Activated T-cell treated with anti-CD3 and anti-CD28 coated beads, Interleukin-2, amount 50 U/mL, for 48 hours (primary cell): Measurements from ENCODE around the gene TXNDC8.
"Not testable (repeated sequence)": the region's sequence is repeated elsewhere in the genome, so short reads cannot be mapped to it uniquely, and the experiment has no call there.

Experiments
- DNase-seq, 2 experiments: peaks; one replicate each; pipeline ENCODE4 v3.0.0-alpha.2; 2020

The TXNDC8 gene

DNA sequence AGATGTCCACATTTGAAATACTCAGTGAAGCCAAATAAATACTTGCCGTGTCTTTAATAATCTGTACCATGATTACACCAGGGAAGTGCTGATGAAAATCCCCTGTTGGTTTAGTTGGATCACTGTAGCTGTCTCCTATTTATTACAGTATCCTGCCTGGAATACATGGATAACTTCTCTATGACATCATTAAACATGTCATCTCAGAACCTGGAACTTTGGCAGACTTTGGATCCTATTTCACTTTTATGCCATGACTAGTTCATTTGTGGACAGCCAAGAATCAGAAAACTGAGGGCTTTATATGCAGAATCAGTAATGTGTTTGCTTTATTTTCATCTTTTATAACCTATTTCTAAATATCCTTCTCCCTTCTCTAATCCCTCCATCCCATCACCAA lies at the start of gene TXNDC8:
Gene TXNDC8, minus strand, starts transcription at position 137 of the 400 bp plus-strand sequence.
- no peak for DNase-seq

DNA sequence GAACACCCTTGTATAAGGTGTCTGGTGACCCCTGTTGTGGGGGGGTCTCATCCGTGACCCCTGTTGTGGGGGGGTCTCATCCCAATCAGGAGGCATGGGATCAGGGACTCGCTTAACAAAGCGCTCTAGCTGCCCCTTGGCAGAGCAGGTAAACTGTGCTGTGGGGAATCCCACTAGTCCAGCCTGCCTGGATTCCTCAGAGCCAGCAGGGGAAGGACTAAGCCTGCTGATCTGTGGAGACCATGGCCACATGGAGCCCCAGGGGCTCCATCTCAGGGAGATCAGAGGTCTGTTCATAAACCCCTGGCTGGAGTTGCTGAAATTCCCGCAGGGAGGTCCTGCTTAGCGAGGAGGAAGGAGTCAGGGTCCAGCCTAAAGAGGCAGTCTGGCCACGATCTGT lies 45.8 kb upstream of the TXNDC8 start:
- no peak for DNase-seq

DNA sequence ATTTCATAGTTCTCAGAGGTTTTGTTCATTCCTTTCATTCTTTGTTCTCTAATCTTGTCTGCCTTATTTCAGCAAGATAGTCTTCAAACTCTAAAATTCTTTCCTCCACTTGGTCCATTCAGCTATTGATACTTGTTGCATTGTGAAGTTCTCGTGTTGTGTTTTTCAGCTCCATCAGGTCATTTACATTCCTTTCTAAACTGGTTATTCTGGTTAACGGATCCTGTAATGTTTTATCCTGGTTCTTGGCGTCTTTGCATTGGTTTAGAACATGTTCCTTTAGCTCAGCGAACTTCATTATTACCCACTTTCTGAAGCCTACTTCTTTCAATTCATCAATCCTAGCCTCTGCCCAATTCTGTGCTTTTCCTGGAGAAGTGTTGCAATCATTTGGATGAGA lies 45.1 kb upstream of the TXNDC8 start:
- DNase-seq: no peak

DNA sequence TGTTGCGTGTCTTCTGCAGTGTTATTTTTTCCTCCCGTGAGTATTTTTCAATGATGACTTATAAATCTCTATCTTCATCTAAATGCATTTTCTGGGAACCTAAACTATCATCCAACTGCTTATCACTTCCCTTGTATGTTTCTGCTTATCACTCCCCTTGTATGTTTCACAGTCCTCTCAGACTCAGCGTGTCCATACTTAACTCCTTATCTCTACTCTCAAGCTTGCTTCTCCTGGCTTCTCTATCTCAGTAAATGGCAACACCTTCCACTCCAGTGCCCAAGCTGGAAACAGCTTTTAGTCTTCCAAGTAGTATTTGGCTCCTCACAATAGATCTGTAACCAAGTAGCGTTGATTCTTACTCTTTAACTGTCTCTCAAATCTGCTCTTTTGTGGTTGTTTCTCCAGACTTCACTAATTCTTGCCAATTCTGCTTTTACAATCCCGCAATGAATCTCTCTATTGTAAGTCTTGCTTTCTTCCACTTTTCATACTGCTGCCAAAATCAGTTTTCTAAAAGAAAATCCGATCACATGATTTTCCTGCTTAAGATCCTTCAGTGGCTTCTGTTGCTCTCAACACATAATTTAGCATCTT lies 33.8 kb upstream of the TXNDC8 start:
- DNase-seq: no peak

DNA sequence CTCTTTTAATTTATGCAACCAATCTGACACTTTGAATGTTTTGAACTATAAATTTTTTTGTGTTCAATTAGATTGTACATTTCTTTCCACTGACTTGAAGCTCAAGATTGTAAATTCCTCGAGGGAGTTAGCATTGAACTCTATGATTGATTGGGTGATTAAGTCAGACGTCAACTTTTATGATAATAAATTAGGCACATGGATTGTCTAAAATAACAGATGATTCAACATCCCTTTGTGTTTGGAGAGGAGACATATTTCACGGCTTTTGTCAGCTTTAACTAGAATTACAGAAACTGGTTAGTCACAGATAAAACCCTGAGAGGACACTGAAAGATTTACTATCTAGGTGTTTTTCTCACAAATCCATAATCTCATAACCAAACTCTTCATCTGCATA lies 32.7 kb upstream of the TXNDC8 start:
- DNase-seq: no peak

DNA sequence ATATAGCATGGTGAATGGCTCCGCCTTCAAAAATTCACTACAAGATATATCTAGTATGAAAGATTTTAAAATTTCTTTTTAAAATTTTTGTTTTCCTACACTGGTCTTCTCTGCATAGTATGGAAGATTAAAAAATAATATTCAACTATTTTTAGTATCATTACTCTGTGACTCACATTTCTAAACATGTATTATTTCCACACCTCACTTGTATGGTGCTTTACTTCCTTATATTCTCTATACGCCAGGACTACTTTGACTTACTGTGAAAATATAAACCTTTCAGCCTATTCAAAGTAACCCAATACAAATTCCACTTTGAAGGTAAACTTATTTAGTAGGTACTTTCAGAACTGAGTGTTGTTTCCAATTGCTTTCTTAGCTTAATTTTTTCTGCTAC lies 26.8 kb upstream of the TXNDC8 start:
- no peak for DNase-seq

DNA sequence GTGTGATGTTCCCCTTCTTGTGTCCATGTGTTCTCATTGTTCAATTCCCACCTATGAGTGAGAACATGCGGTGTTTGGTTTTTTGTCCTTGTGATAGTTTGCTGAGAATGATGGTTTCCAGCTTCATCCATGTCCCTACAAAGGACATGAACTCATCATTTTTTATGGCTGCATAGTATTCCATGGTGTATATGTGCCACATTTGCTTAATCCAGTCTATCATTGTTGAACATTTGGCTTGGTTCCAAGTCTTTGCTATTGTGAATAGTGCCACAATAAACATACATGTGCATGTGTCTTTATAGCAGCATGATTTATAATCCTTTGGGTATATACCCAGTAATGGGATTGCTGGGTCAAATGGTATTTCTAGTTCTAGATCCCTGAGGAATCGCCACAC lies 21.3 kb upstream of the TXNDC8 start:
- not testable (repeated sequence) for DNase-seq

DNA sequence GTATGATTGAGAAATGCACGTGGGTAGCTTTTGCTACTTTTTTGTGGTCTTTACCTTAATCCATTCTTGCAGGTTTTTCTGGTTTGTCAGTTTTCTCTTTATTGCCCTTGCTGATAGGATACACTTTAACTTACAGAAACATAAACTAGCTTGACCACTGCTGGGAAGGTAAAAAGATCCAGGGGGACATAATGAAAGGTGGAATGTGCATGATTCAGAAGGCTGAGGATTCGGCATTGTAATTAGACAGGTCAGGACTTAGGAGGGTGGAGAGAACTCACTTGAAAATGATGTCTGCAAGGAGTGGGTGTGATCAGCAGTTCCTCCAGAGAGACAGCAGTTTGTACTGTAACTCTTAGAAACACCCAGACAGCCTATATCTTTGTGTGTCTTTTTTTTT lies 19.8 kb upstream of the TXNDC8 start:
- no peak for DNase-seq

DNA sequence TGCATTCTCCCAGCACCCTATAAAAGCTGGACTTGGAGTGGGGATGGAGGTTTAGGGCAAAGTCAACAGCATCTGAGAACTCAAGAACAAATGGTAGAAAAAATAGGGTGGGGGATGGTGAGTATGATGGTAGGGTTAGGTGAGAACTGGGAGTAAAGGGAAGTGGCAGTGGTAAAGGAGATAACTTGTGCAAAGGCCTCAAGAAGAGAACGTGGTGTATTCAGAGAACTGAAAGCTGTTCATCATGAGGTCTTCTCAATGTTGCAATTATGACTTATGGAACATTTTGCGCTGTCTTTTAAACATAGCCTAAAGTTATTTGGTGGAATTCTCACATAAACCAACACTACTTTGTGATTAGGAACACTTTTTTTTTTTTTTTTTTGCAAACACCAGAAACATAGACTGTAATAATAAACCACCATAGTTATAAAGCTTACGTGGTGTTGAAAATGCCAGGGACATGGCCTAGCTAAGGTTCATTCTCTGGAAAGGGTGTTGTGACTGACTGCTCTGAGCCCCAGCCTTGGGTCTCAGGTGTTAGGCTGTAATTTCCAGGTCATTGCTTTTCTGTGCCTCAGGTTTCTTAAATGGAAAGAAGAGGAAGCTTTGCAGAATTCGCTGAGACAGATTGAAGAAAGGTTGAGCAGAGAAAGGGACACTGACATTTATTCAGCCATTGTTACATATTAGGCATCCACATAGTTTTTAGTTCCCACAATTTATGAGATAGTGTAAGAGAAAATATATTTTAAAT lies 19.2 kb upstream of the TXNDC8 start:
- no peak for DNase-seq

DNA sequence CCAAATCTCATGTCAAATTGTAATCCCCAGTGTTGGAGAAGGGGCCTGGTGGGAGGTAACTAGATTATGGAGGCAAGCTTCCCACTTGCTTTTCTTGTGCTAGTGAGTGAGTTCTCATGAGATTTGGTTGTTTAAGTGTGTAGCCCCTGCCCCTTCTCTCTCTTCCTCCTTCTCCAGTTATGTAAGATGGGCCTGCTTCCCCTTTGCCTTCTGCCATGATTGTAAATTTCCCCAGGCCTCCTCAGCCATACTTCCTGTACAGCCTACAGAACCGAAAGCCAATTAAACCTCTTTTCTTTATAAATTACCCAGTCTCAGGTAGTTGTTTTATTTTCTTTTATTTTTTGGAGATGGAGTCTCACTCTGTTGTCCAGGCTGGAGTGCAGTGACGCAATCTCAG lies 18.2 kb upstream of the TXNDC8 start:
- no peak for DNase-seq

DNA sequence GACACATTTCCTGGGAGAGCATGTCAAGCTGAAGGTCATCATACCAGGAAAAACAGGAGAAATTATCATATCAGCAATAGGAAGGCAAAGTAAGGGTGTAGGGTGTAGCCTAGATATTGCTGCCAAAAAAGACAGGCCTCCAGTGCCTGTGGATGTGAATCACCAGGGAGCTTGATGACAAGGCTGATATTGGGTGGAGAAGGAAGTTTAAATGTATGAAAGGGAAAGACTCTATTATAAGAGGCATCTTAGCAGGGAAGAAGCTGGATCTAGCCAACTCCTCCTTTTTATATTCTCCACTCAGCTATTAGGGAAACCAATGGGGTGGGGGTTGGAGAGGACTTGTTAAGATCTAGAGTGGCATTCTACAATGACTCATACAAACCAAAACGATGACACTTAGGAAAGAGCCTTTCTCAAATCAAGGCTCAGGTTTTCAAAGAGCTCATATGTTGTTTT lies 13.4 kb upstream of the TXNDC8 start:
- DNase-seq: no peak

DNA sequence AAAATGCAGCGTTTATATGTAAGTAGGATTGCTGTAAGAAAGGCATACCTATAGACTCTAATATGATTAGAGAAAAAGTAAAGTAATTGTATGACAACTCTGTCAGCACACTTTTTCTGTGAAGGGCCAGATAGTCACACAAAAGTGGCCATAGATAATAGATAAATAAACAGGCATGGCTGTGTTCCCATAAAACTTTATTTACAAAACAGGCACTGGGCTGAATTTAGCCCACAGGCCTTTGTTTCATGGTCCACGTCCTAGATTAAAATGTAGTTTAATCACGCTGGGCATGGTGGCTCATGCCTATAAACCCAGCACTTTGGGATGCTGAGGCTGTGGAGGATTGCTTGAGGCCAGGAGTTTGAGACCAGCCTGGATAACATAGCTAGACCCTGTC lies 8.7 kb upstream of the TXNDC8 start:
- no peak for DNase-seq

DNA sequence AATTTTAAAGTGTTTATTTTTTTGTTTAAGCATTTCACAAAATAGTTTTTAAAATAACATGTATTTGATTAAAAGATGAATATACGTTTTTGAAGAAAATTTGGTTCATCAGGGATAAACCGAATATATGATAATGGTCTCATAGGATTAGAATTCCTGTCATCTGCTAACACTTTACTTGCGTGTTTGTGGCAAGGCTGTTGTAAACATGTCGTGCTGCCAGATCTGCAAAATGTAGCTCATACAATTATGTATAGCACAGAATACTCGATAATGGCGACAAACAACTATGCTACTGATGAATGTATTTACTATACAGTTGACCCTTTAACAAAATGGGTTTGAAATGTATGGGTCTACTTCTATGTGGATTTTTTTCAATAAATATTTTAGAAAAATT lies 7.2 kb upstream of the TXNDC8 start:
- DNase-seq: no peak

DNA sequence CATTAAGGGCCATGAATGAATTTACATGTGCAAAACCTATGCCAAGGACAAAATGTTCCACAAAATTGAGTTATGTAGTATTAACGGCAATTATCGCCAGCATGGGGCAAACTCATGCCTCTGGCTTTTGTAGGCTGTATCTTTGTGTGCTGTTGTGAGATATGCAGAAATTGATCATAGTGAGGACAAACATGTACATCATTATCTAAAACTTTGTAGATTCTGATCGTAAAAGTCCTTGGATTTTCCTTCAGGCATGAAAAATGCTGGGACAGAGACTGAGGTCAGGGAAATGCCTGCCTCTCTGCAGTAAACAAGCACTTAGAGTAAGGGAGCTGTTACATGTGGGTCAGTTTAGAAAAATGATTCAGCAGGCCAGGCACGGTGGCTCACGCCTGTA lies 5.9 kb upstream of the TXNDC8 start:
- DNase-seq: no peak

DNA sequence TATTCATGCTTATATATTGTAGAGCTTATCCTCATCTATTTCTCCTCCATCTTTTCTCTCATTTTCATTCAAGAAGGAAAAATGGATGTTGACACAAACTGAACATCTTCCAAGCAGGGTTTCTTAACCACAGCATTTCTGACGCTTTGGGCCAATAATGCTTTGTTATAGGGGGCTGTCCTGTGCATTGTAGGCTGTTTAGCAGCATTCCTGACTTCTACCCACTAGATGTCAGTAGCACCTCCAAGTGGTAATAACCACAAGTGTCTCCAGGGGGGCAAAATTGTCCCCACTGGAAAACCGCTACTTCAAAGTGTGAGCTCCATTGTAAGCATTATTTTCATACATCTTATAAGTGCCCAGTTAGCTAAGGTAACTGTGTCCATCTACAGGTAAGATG lies 2.6 kb upstream of the TXNDC8 start:
- no peak for DNase-seq

DNA sequence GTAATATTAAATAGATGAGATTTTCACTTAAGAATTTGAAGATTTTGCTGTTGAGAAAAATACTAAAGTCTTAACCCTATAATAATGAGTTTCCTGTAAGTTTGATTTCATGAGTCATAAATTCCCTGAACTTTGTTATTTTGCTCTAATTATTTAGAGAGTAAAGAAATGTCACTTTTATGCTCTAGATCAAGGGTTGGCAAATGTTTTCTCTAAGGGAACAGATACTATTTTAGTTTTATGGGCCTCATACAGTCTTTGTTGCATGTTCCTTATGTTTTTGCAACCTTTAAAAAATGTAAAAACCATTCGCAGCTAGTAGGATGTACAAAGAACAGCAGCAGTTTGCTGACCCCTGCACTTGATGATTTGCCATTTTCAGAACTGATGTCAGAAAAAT lies 480 bp upstream of the TXNDC8 start:
- no peak for DNase-seq

DNA sequence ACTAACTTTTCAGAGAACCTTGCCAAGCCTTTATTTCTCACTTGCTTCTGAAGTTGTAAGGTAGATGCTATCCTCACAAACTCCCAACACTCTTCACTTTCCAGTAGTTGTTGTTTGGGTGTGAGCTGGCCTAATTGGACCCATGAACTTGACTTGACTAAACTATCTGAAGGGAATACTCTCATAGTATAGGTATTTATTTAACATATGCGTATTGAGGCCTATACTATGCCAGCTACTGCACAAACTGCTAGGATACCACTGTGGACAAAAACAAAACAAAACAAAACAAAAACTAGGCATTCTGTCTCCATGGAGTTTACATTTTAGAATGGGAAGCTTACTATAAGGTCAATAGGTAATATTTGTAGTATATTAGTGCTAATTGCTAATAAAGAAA lies 1.3 kb downstream of the TXNDC8 start:
- DNase-seq: no peak

DNA sequence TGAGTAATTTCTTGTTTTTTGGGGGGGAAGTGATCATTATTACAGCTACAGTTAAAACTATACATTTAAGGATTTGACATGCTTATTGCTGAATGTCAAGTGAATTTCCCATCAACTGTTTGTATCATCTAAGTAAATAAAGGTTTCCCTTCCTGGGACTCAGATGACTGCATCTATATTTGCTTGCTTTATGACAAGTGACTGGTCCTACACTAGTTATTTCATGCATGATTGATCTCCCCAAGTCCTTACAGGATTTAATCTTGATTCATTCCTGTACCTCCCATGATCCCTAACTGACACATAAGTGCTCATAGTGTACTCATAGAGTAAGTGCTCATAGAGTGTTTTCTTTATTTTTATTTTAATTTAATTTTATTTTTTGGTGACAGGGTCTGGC lies 2.8 kb downstream of the TXNDC8 start:
- no peak for DNase-seq

DNA sequence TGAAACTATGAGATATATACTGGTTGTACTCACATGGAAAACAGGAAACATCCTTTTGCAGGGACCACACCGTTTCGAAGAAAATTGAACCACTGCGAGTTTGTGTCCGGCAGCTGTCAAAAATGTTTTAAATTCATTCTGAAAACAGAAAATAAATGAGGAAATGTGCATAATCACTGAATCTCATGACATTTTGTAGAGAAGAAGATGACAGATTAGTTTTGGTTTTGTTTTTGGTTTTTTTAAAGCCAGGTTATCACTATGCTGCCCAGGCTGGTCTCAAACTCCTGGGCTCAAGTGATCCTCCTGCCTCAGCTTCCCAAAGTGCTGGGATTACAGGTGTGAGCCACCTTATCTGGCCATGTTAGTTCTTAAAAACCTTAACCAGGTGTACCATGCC lies 3.5 kb downstream of the TXNDC8 start:
- DNase-seq: no peak

DNA sequence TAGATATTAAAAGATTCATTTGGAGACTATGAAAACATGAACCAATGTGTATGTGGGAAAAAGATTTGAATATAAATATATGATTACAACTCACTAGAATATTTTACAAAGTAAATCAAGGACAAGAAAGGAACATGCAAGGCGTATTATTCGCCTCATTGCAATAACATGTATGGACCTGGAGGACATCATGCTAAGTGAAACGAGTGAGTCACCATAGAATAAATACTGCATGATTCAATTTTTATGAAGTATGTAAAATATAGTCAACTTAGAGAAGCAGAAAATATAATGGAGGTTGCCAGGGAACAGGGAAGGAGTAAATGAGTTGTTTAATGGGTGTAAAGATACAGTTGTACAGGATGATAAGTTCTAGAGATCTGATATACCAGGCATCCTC lies 4.9 kb downstream of the TXNDC8 start:
- DNase-seq: no peak

DNA sequence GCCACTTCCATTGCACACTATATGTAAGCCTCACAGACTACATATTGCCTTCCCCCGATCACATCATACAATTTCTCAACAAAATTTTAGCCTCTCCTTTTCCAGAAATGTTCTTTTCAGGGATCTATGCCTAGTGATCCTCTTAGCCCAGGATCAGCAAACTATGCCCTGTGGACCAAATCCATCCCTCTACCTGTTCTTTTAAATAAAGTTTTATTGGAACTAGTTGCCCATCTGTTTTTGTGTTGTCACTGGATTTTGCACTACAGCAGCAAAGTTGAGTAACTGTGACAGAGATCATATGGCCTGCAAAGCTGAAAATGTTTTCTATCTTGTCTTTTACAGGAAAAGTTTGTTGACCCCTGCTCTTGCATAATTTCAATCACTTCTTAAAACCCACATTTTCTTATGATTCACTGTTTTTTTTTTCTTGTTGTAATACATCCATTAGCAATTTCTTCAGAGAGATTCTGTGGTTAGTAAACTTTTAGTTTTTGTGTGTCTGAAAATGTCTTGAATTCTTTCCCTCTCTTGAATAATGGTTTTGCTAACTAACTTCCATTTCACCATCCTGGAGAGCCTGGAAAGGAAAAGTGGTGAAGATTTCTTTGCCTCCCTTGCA lies 7.1 kb downstream of the TXNDC8 start:
- no peak for DNase-seq

DNA sequence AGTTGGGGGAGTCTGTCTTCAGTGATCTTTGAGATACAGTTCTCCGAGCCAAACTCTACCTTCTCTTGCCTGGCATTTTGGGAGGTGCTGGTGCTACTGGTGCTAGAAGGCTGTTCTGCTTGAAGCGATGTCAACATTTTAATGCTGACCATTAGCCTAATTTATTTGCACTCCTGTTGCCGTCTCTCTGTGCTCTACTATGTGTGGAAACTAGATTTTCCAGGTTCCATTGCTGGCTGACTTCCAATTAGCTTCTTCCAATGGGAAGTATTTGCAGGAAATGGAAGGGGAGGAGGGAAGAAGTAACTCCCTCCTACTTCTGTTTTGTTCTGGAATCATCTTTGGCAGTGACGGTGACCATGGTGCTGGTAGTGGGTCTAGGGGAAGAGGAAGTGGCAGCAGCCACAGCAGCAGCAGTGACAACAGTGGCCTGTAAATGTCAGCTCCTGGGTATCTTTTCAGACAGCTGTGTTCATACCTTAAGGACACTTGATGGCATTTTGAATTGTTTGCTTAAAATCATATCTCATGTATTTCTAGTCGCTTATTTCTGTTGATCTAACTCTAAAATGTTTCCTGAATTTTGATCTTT lies 7.9 kb downstream of the TXNDC8 start:
- DNase-seq: no peak

DNA sequence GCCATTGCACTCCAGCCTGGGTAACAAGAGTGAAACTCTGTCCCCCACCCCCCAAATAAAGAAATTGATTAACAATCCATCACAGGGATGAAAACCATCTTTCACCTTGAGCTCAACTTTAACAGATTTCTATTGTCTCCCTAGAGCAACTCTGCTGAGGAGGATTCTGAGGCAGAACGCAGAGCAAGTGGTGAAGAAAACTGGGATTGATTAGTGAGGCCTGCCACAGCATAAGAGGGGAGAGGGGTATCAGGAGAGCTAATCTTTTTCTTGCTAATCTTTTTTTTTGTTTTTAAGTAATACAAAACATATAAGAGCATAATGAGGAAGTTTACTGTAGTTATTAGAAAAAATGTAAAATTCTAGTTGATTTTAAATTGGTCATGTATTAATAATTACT lies 8.9 kb downstream of the TXNDC8 start:
- DNase-seq: no peak

DNA sequence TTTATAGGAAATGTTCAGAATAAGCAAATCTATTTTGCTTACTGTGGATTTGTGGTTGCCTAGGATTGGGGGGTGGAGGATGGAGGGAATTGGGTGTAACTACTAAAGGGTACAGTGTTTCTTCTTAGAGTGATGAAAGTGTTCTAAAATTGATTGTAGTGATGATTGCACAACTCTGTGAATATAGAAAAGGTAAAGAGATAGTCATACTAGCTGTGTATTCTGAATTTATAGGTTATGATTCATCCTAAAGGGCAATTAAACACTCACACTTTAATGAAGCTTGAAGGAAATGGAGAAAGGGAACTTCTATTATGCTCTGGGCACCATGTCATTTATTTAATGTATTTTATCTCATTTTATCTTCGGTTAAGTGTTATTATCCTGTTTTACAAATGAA lies 9.9 kb downstream of the TXNDC8 start:
- DNase-seq: no peak
